Upper lobe of right lung (tissue), 1 donor: ENCODE measurements around the gene SCARF1. TPM values are rescaled to one million over a fixed set of nuclear protein-coding genes. Genes with fewer than 3 reads are reported as not detected.
"Not testable (repeated sequence)": the region's sequence is repeated elsewhere in the genome, so short reads cannot be mapped to it uniquely, and the experiment has no call there.

Source experiments
- ATAC-seq: fragments of 200-7000 bp; cut with Tn5 transposase; one replicate; pipeline ENCODE4 v1.9.1; 2020; ENCODE audit warnings: mild to moderate bottlenecking, moderate library complexity
- DNase-seq: peaks from one replicate; pipeline ENCODE4 v3.0.0-alpha.2; 2020
- H3K27ac ChIP-seq: fragments of 200-600 bp; one replicate; pipeline ENCODE4 v1.8.0; 2022
- H3K27me3 ChIP-seq: fragments of 200-600 bp; one replicate; pipeline ENCODE4 v1.8.0; 2022; ENCODE audit warnings: mild to moderate bottlenecking
- H3K36me3 ChIP-seq: fragments of 200-600 bp; one replicate; pipeline ENCODE4 v1.8.0; 2022
- H3K4me1 ChIP-seq: fragments of 200-600 bp; one replicate; pipeline ENCODE4 v1.8.0; 2022
- H3K4me3 ChIP-seq: fragments of 200-600 bp; one replicate; pipeline ENCODE4 v1.8.0; 2022; ENCODE audit warnings: mild to moderate bottlenecking
- H3K9me3 ChIP-seq: fragments of 200-600 bp; one replicate; pipeline ENCODE4 v1.8.0; 2022
- CTCF ChIP-seq: fragments of 200-600 bp; IDR thresholded peaks from one replicate; pipeline ENCODE4 v1.8.0; 2022; ENCODE audit warnings: antibody characterized with exemption
- intact Hi-C: fragments of 100-400 bp; cut with DNase I; formaldehyde crosslinking; loops from one replicate; pipeline ENCODE4 v1.11.0; 2022
- long read RNA-seq: library from polyadenylated mRNA; unstranded; transcript quantifications from one replicate; pipeline ENCODE4 v2.0.0, GENCODE V29; 2021
- total RNA-seq: library from RNA; stranded (reverse); fragmentation: NEBNext Ultra II Directional; extraction: Animal tissue kit (Norgen Biotek cat#: 25700); gene quantifications from one replicate; pipeline ENCODE4 v1.2.1, GENCODE V29; 2021
- donor health status: DM: no; HTN: yes; CAD: no; lungs with severe emphysema.

SCARF1 gene
- 48.5 TPM for total RNA-seq
- long read RNA-seq, transcript SCARF1-201 (11 exons, 3,443 nt) = major isoform, 134 of 235 reads
- long read RNA-seq, transcript SCARF1-206 (11 exons, 2,698 nt) = minor isoform, 9 of 235 reads
- long read RNA-seq, transcript SCARF1-205 (11 exons, 2,871 nt) = minor isoform, 5 of 235 reads
- long read RNA-seq, transcript SCARF1-209 (10 exons, 3,292 nt) = minor isoform, 5 of 235 reads
- long read RNA-seq, partial matches to known transcripts = 52 of 235 reads
- long read RNA-seq, other reads (novel, unspliced or antisense) = 30 of 235 reads

GRCh38 chr17:1645207-1646171 is at the start of gene SCARF1:
SCARF1 (minus strand) TSS chr17:1645732; CDS start chr17:1645697, 35 bp downstream.
- intact Hi-C loops = no loop called here
- peaks cover 54% of the 10 kb centered on the region for H3K4me1 ChIP-seq

GRCh38 chr17:1693339-1693738 is 47.8 kb upstream of the SCARF1 start:
- no peaks in the 10 kb centered on the region for H3K9me3 ChIP-seq
- no peaks in the 10 kb centered on the region for H3K4me1 ChIP-seq
- no peak for TF ChIP-seq CTCF
- ATAC-seq (no peak), DNase-seq (no peak)
- no peak overlapping the region for H3K27ac ChIP-seq
- no peaks in the 10 kb centered on the region for H3K36me3 ChIP-seq
- H3K4me3 ChIP-seq = no peak overlapping the region
- H3K27me3 ChIP-seq = no peaks in the 10 kb centered on the region
- intact Hi-C loops = no loop called here

More at GRCh38 chr17:1645207-1646171, at the start of gene SCARF1:
- no peak for TF ChIP-seq CTCF
- ATAC-seq (no peak), DNase-seq (peak; percentile 82)
- peak within 1 kb of the TSS; percentile 51 for H3K4me3 ChIP-seq
- H3K27ac ChIP-seq = peak within 1 kb of the TSS; percentile 84
- no peaks in the 10 kb centered on the region for H3K9me3 ChIP-seq
- peaks cover 3% of the 10 kb centered on the region for H3K36me3 ChIP-seq
- no peaks in the 10 kb centered on the region for H3K27me3 ChIP-seq

- no peak for TF ChIP-seq CTCF
- no peaks in the 10 kb centered on the region for H3K27me3 ChIP-seq
- H3K4me3 ChIP-seq = no peak overlapping the region
- DNase-seq (no peak), ATAC-seq (no peak)
- no peaks in the 10 kb centered on the region for H3K36me3 ChIP-seq
- H3K27ac ChIP-seq = no peak overlapping the region
- intact Hi-C loops = no loop called here
- H3K4me1 ChIP-seq = no peaks in the 10 kb centered on the region
- H3K9me3 ChIP-seq = no peaks in the 10 kb centered on the region
Observed at GRCh38 chr17:1690544-1691221, 45.2 kb upstream of the SCARF1 start.

GRCh38 chr17:1688405-1688804 is 42.9 kb upstream of the SCARF1 start:
- H3K27ac ChIP-seq, H3K36me3 ChIP-seq, H3K9me3 ChIP-seq, DNase-seq, H3K4me1 ChIP-seq, intact Hi-C loops, H3K27me3 ChIP-seq, H3K4me3 ChIP-seq, ATAC-seq: not testable (repeated sequence)

- Histone ChIP-seq H3K4me3 (no peak overlapping the region), H3K27ac (no peak overlapping the region), H3K27me3 (no peaks in the 10 kb centered on the region), H3K4me1 (peaks cover 21% of the 10 kb centered on the region), H3K36me3 (peaks cover 24% of the 10 kb centered on the region), H3K9me3 (no peaks in the 10 kb centered on the region)
- ATAC-seq (no peak), DNase-seq (no peak)
- no peak for TF ChIP-seq CTCF
- intact Hi-C loops = no loop called here
Observed at GRCh38 chr17:1686086-1686485, 40.6 kb upstream of the SCARF1 start.
